ENCODE results near the gene ABLIM3.

The ABLIM3 gene

GRCh38 chr5:149141224-149141956, at the start of gene ABLIM3:
TSS of gene ABLIM3 (plus strand) at chr5:149141493. CDS start at chr5:149142096, 603 bp downstream.
- H3K9ac ChIP-seq (ENCODE audit: low read length), result no peak within 1 kb of the TSS
- no peaks in the 10 kb centered on the region for H3K9me3 ChIP-seq (ENCODE audit: insufficient read depth, low read length)
- TF ChIP-seq EZH2phosphoT487 (conservative IDR thresholded peaks at IDR 0.05; ENCODE audit: low read length) (no peak), CTCF (IDR thresholded peaks at IDR 0.05; ENCODE audit: insufficient read depth, low read length, poor library complexity, severe bottlenecking) (peak; percentile 82)
- no peaks in the 10 kb centered on the region for H4K20me1 ChIP-seq (ENCODE audit: low read depth, low read length)
- no peaks in the 10 kb centered on the region for H3K36me3 ChIP-seq (ENCODE audit: low read length)
- no peaks in the 10 kb centered on the region for H3K9me2 ChIP-seq (replicated peaks; ENCODE audit: insufficient read depth, low read length)
- peak within 1 kb of the TSS; percentile 44 for H3K4me2 ChIP-seq (ENCODE audit: low read depth, low read length, poor library complexity, severe bottlenecking)
- no peaks in the 10 kb centered on the region for H3F3A ChIP-seq (ENCODE audit: insufficient read depth)
- H3K27ac ChIP-seq (ENCODE audit: low read depth, low read length), result no peak within 1 kb of the TSS
- peak within 1 kb of the TSS; percentile 16 for H2AFZ ChIP-seq (ENCODE audit: low read depth, low read length, severe bottlenecking)
- H3K27me3 ChIP-seq (ENCODE audit: low read length), result no peaks in the 10 kb centered on the region
- no peaks in the 10 kb centered on the region for H3K79me2 ChIP-seq (ENCODE audit: insufficient read depth, low read length)
- H3K4me3 ChIP-seq (ENCODE audit: insufficient read depth, low read length, poor library complexity, severe bottlenecking), result no peak within 1 kb of the TSS

- H3K4me3 ChIP-seq (ENCODE audit: insufficient read depth, low read length, poor library complexity, severe bottlenecking), result no peak overlapping the region
- H3F3A ChIP-seq (ENCODE audit: insufficient read depth), result no peaks in the 10 kb centered on the region
- H3K9me3 ChIP-seq (ENCODE audit: insufficient read depth, low read length), result no peaks in the 10 kb centered on the region
- H3K27me3 ChIP-seq (ENCODE audit: low read length), result no peaks in the 10 kb centered on the region
- no peak overlapping the region for H2AFZ ChIP-seq (ENCODE audit: low read depth, low read length, severe bottlenecking)
- H3K4me2 ChIP-seq (ENCODE audit: low read depth, low read length, poor library complexity, severe bottlenecking), result no peak overlapping the region
- no peaks in the 10 kb centered on the region for H3K9me2 ChIP-seq (replicated peaks; ENCODE audit: insufficient read depth, low read length)
- no peaks in the 10 kb centered on the region for H3K79me2 ChIP-seq (ENCODE audit: insufficient read depth, low read length)
- TF ChIP-seq EZH2phosphoT487 (conservative IDR thresholded peaks at IDR 0.05; ENCODE audit: low read length), result no peak
- TF ChIP-seq CTCF (IDR thresholded peaks at IDR 0.05; ENCODE audit: insufficient read depth, low read length, poor library complexity, severe bottlenecking), result no peak
- H3K27ac ChIP-seq (ENCODE audit: low read depth, low read length), result no peak overlapping the region
- no peaks in the 10 kb centered on the region for H4K20me1 ChIP-seq (ENCODE audit: low read depth, low read length)
- H3K36me3 ChIP-seq (ENCODE audit: low read length), result no peaks in the 10 kb centered on the region
- H3K9ac ChIP-seq (ENCODE audit: low read length), result no peak overlapping the region
These were observed 47.7 kb upstream of the ABLIM3 start for GRCh38 chr5:149093625-149094024.

GRCh38 chr5:149094996-149095395, 46.3 kb upstream of the ABLIM3 start:
- H3K4me3 ChIP-seq (ENCODE audit: insufficient read depth, low read length, poor library complexity, severe bottlenecking), result no peak overlapping the region

More at GRCh38 chr5:149094996-149095395, 46.3 kb upstream of the ABLIM3 start:
- Histone ChIP-seq H3K27ac (ENCODE audit: low read depth, low read length) (no peak overlapping the region), H3K4me2 (ENCODE audit: low read depth, low read length, poor library complexity, severe bottlenecking) (no peak overlapping the region), H3K27me3 (ENCODE audit: low read length) (no peaks in the 10 kb centered on the region), H3K9me2 (replicated peaks; ENCODE audit: insufficient read depth, low read length) (no peaks in the 10 kb centered on the region), H4K20me1 (ENCODE audit: low read depth, low read length) (no peaks in the 10 kb centered on the region), H3F3A (ENCODE audit: insufficient read depth) (no peaks in the 10 kb centered on the region), H3K79me2 (ENCODE audit: insufficient read depth, low read length) (no peaks in the 10 kb centered on the region), H2AFZ (ENCODE audit: low read depth, low read length, severe bottlenecking) (no peak overlapping the region), H3K36me3 (ENCODE audit: low read length) (no peaks in the 10 kb centered on the region), H3K9me3 (ENCODE audit: insufficient read depth, low read length) (no peaks in the 10 kb centered on the region), H3K9ac (ENCODE audit: low read length) (no peak overlapping the region)
- TF ChIP-seq CTCF (IDR thresholded peaks at IDR 0.05; ENCODE audit: insufficient read depth, low read length, poor library complexity, severe bottlenecking) (no peak), EZH2phosphoT487 (conservative IDR thresholded peaks at IDR 0.05; ENCODE audit: low read length) (no peak)

Data from SU-DHL-6 (cell line).